H1 (cell line): ENCODE results near the gene SNAI1. TPM values are rescaled to one million over a fixed set of nuclear protein-coding genes. Genes with fewer than 3 reads are reported as not detected.
A peak's percentile ranks its signal among the peaks of the same experiment; 100 is the strongest.

ENCODE experiments used
- CTCF ChIA-PET: fragments of 300-600 bp; sonication (Branson Sonifier 250); formaldehyde crosslinking; loops from one replicate; lab custom pipeline; 2021; ENCODE audit not compliant: partially characterized antibody; lab: Charles Lee
- POLR2A ChIA-PET: fragments of 300-600 bp; sonication (Branson Sonifier 250); formaldehyde crosslinking; loops from one replicate; lab custom pipeline; 2021; ENCODE audit warnings: inconsistent platforms; ENCODE audit not compliant: partially characterized antibody; lab: Charles Lee
- DNase-seq, 2 experiments: peaks; one replicate each; pipeline versions ENCODE4 v3.0.0 to v3.0.0-alpha.2; 2010 to 2022; ENCODE audit warnings: low spot score in 2 of 2, low read depth in 1 of 2, mixed read lengths in 1 of 2
- FAIRE-seq: peaks from 2 replicates; lab custom pipeline; 2011; peaks lifted over from hg19 to GRCh38; lab: Jason Lieb, UNC
- H2AFZ ChIP-seq: 2 replicates; pipeline ENCODE4 v1.8.1; 2012; ENCODE audit warnings: low read length, inconsistent platforms
- H2AK5ac ChIP-seq: 2 replicates; pipeline ENCODE4 v1.6.1; 2013; ENCODE audit warnings: low read depth, low read length
- H2BK120ac ChIP-seq: replicated peaks from 2 replicates; pipeline ENCODE3; 2013; ENCODE audit warnings: low read depth, low read length, inconsistent platforms
- H2BK12ac ChIP-seq: 2 replicates; pipeline ENCODE4 v1.6.1; 2013; ENCODE audit warnings: low read depth, low read length
- H2BK15ac ChIP-seq: 2 replicates; pipeline ENCODE4 v1.6.1; 2013; ENCODE audit warnings: low read length
- H2BK20ac ChIP-seq: 2 replicates; pipeline ENCODE4 v1.6.1; 2013; ENCODE audit warnings: low read length
- H2BK5ac ChIP-seq: 2 replicates; pipeline ENCODE4 v1.6.1; 2013; ENCODE audit warnings: low read depth, low read length
- H3K14ac ChIP-seq: 2 replicates; pipeline ENCODE4 v1.6.1; 2013; ENCODE audit warnings: inconsistent platforms; ENCODE audit not compliant: insufficient read length
- H3K18ac ChIP-seq: 2 replicates; pipeline ENCODE4 v1.6.1; 2013; ENCODE audit warnings: low read length; ENCODE audit errors: extremely low read depth
- H3K23ac ChIP-seq: 2 replicates; pipeline ENCODE4 v1.6.1; 2013; ENCODE audit warnings: inconsistent platforms; ENCODE audit not compliant: insufficient read length
- H3K23me2 ChIP-seq: 2 replicates; pipeline ENCODE4 v1.6.1; 2013; ENCODE audit warnings: low read depth, low read length
- H3K27ac ChIP-seq: 2 replicates; pipeline ENCODE4 v1.6.1; 2011; ENCODE audit warnings: low read depth, low read length, inconsistent platforms
- H3K27me3 ChIP-seq, 4 experiments: replicated peaks in 1 of 4; 1 replicate in 1 of 4; 2 replicates in 3 of 4; pipeline versions ENCODE4 v1.6.1 to v1.8.1; 2011 to 2013; ENCODE audit warnings: low read length in 3 of 4, mild to moderate bottlenecking in 3 of 4, inconsistent platforms in 2 of 4, mixed read lengths in 2 of 4, moderate library complexity in 1 of 4; ENCODE audit not compliant: control insufficient read depth in 3 of 4, insufficient read depth in 3 of 4; ENCODE audit errors: extremely low read depth in 1 of 4
- H3K36me3 ChIP-seq, 4 experiments: 2 replicates each; pipeline versions ENCODE4 v1.6.1 to v1.8.1; 2011 to 2013; ENCODE audit warnings: mild to moderate bottlenecking in 4 of 4, low read length in 3 of 4, moderate library complexity in 2 of 4, control low read depth in 1 of 4, inconsistent platforms in 1 of 4; ENCODE audit not compliant: insufficient read depth in 4 of 4, control insufficient read depth in 2 of 4
- H3K4ac ChIP-seq: replicated peaks from 2 replicates; pipeline ENCODE3; 2013; ENCODE audit warnings: low read length, low read depth, mixed read lengths, inconsistent platforms; ENCODE audit not compliant: insufficient read length
- H3K4me1 ChIP-seq, 4 experiments: replicated peaks in 1 of 4; 1 replicate in 1 of 4; 2 replicates in 3 of 4; pipeline versions ENCODE4 v1.6.1 to v1.8.1; 2011 to 2013; ENCODE audit warnings: low read length in 3 of 4, inconsistent platforms in 2 of 4, mixed read lengths in 1 of 4; ENCODE audit not compliant: insufficient read depth in 4 of 4, control insufficient read depth in 3 of 4
- H3K4me2 ChIP-seq, 2 experiments: 2 replicates each; pipeline versions ENCODE4 v1.6.1 to v1.8.1; 2011 to 2013; ENCODE audit warnings: low read depth in 2 of 2, low read length in 2 of 2, control low read depth in 1 of 2, inconsistent platforms in 1 of 2, mild to moderate bottlenecking in 1 of 2; ENCODE audit not compliant: insufficient read depth in 1 of 2
- H3K4me3 ChIP-seq, 4 experiments: fragments of 200-600, 300-600 bp in 1 of 4; sonication (generic), shearing (Covaris generic), sonication (Bioruptor Twin) in 1 of 4; 2 replicates each; pipeline versions ENCODE4 v1.5.1 to v1.8.1; 2011 to 2016; ENCODE audit warnings: low read length in 4 of 4, low read depth in 3 of 4, control low read depth in 2 of 4, inconsistent platforms in 2 of 4, mild to moderate bottlenecking in 2 of 4, mixed read lengths in 1 of 4, moderate library complexity in 1 of 4; ENCODE audit not compliant: insufficient read depth in 2 of 4; ENCODE audit errors: extremely low read depth in 1 of 4
- H3K56ac ChIP-seq: replicated peaks from 2 replicates; pipeline ENCODE3; 2013; ENCODE audit warnings: low read depth, mild to moderate bottlenecking, mixed read lengths, low read length, inconsistent platforms; ENCODE audit not compliant: insufficient read length
- H3K79me1 ChIP-seq: 2 replicates; pipeline ENCODE4 v1.6.1; 2013; ENCODE audit warnings: low read depth, low read length, control low read depth
- H3K79me2 ChIP-seq, 2 experiments: 2 replicates each; pipeline versions ENCODE4 v1.6.1 to v1.8.1; 2012 to 2013; ENCODE audit warnings: low read length in 2 of 2, mild to moderate bottlenecking in 2 of 2, inconsistent platforms in 1 of 2; ENCODE audit not compliant: insufficient read depth in 2 of 2, control insufficient read depth in 1 of 2
- H3K9ac ChIP-seq, 4 experiments: replicated peaks in 1 of 4; 1 replicate in 1 of 4; 2 replicates in 3 of 4; pipeline versions ENCODE4 v1.6.1 to v1.8.1; 2011 to 2013; ENCODE audit warnings: low read depth in 3 of 4, low read length in 3 of 4, control low read depth in 2 of 4, mild to moderate bottlenecking in 2 of 4, moderate library complexity in 2 of 4, inconsistent platforms in 1 of 4; ENCODE audit errors: extremely low read depth in 1 of 4
- H3K9me3 ChIP-seq, 2 experiments: 2 replicates each; pipeline versions ENCODE4 v1.6.1 to v1.8.1; 2012 to 2013; ENCODE audit warnings: mild to moderate bottlenecking in 2 of 2, moderate library complexity in 2 of 2, control low read depth in 1 of 2, inconsistent platforms in 1 of 2, low read depth in 1 of 2, low read length in 1 of 2, mixed read lengths in 1 of 2; ENCODE audit not compliant: insufficient read depth in 2 of 2
- H4K20me1 ChIP-seq, 2 experiments: replicated peaks in 1 of 2; 2 replicates each; pipeline versions ENCODE3 to v1.8.1; 2011 to 2013; ENCODE audit warnings: inconsistent platforms in 2 of 2, low read length in 2 of 2, mild to moderate bottlenecking in 1 of 2; ENCODE audit not compliant: insufficient read depth in 2 of 2, control insufficient read depth in 1 of 2
- H4K5ac ChIP-seq: 2 replicates; pipeline ENCODE4 v1.6.1; 2013; ENCODE audit warnings: low read length, low read depth, mixed read lengths, inconsistent platforms; ENCODE audit not compliant: insufficient read length
- H4K8ac ChIP-seq: 2 replicates; pipeline ENCODE4 v1.8.0; 2013; ENCODE audit warnings: mild to moderate bottlenecking, moderate library complexity, low read length, inconsistent platforms; ENCODE audit not compliant: insufficient read depth; ENCODE audit errors: extremely low read depth
- H4K91ac ChIP-seq: replicated peaks from 2 replicates; pipeline ENCODE3; 2013; ENCODE audit warnings: low read length, mixed read lengths, inconsistent platforms; ENCODE audit not compliant: insufficient read length
- ASH2L ChIP-seq: fragments of 200-600, 300-600 bp; sonication (generic); IDR thresholded peaks from one replicate; pipeline ENCODE4 v1.7.1; 2017; ENCODE audit warnings: low read length
- CTCF ChIP-seq, 3 experiments: IDR thresholded peaks; 1 replicate in 2 of 3; 2 replicates in 1 of 3; pipeline versions ENCODE4 v1.5.1 to v1.6.1; 2011; ENCODE audit warnings: low read length in 3 of 3, mild to moderate bottlenecking in 3 of 3, inconsistent platforms in 2 of 3, low read depth in 1 of 3, moderate library complexity in 1 of 3; ENCODE audit not compliant: insufficient read depth in 1 of 3; ENCODE audit errors: control extremely low read depth in 1 of 3
- RFX5 ChIP-seq: IDR thresholded peaks from 2 replicates; pipeline ENCODE4 v1.6.1; 2011; ENCODE audit warnings: low read depth, low read length, improper control_type of control experiment, borderline replicate concordance
- RNF2 ChIP-seq: fragments of 200-900, 300-1000 bp; sonication (generic); IDR thresholded peaks from 2 replicates; pipeline ENCODE4 v1.7.1; 2016; ENCODE audit warnings: borderline replicate concordance, low read depth, mild to moderate bottlenecking, antibody characterized with exemption, low read length; ENCODE audit not compliant: poor library complexity, severe bottlenecking; ENCODE audit errors: missing control alignments
- SP1 ChIP-seq: IDR thresholded peaks from 2 replicates; pipeline ENCODE4 v1.6.1; 2011; ENCODE audit warnings: low read depth, low read length
- SUZ12 ChIP-seq: fragments of 200-600 bp; sonication (generic); IDR thresholded peaks from 2 replicates; pipeline ENCODE4 v1.6.1; 2012; ENCODE audit warnings: mild to moderate bottlenecking, inconsistent platforms, low read length, moderate library complexity, mixed read lengths
- TAF1 ChIP-seq: IDR thresholded peaks from 2 replicates; pipeline ENCODE4 v1.6.1; 2011; ENCODE audit warnings: mild to moderate bottlenecking, low read depth, low read length
- TCF12 ChIP-seq: IDR thresholded peaks from 2 replicates; pipeline ENCODE4 v1.6.1; 2011; ENCODE audit warnings: low read depth, mild to moderate bottlenecking, low read length
- YY1 ChIP-seq: IDR thresholded peaks from 2 replicates; pipeline ENCODE4 v1.6.1; 2011; ENCODE audit warnings: low read depth, mild to moderate bottlenecking, low read length
- WGBS, 2 experiments: shearing (Covaris generic) in 1 of 2; methylation state at CpG; one replicate each; pipeline versions ENCODE4 v1.1.6 to v1.1.7; 2013 to 2015; ENCODE audit warnings: low lambda C conversion rate in 2 of 2, mixed read lengths in 2 of 2, inconsistent platforms in 1 of 2, low coverage in 1 of 2, missing lambda C conversion rate in 1 of 2; ENCODE audit not compliant: insufficient replicate concordance in 2 of 2, insufficient coverage in 1 of 2, insufficient read length in 1 of 2; ENCODE audit errors: extremely low coverage in 1 of 2, missing lambda C conversion rate in 1 of 2; 5-methylcytosine and 5-hydroxymethylcytosine counted together
- polyA plus RNA-seq, 7 experiments: library from polyadenylated mRNA; depleted of rRNA in 3 of 7; stranded (reverse) in 5 of 7; unstranded in 2 of 7; fragments of >200 nt in 5 of 7; fragments of 200-250 nt in 2 of 7; gene quantifications; 1 replicate in 5 of 7; 2 replicates in 1 of 7; 4 replicates in 1 of 7; pipeline versions ENCODE4 v1.2.1 to v1.2.3, GENCODE V29; 2011 to 2013; ENCODE audit warnings: missing spikeins in 2 of 7, mixed read lengths in 2 of 7
- total RNA-seq: library from RNA; stranded (reverse); fragmentation: NEBNext Ultra II Directional; extraction: Animal tissue kit (Norgen Biotek cat#: 25700); gene quantifications from 2 replicates; pipeline ENCODE4 v1.2.1, GENCODE V29; 2021

SNAI1 gene
- total and polyA plus RNA-seq, 2 of the 8 experiments (the other 6 are each of a cell fraction or from before 2014, with no cell fraction given) = 6.5 to 8.0 TPM

- Histone ChIP-seq H4K5ac (no peak overlapping the region), H3K9me3 (no peaks in the 10 kb centered on the region), H2BK15ac (peak overlapping the region; percentile 36; the same call in 1 of the 2 replicates), H3K4ac (no peak overlapping the region), H3K27me3 (no peaks in the 10 kb centered on the region), H2BK20ac (no peak overlapping the region), H4K8ac (no peak overlapping the region), H3K27ac (no peak overlapping the region), H2AK5ac (no peak overlapping the region), H3K9ac (no peak overlapping the region), H3K56ac (no peak overlapping the region), H3K4me1 (peaks cover 0 to 2% (median under 1%) of the 10 kb centered on the region in 4 experiments; a peak in 2 of 7 replicates), H3K36me3 (no peaks in the 10 kb centered on the region), H3K79me1 (no peaks in the 10 kb centered on the region), H2BK120ac (no peak overlapping the region), H3K14ac (no peak overlapping the region), H3K4me2 (no peak overlapping the region), H4K20me1 (no peaks in the 10 kb centered on the region), H4K91ac (no peak overlapping the region), H3K79me2 (no peaks in the 10 kb centered on the region), H3K23ac (no peak overlapping the region), H2BK5ac (no peak overlapping the region), H2BK12ac (no peak overlapping the region), H2AFZ (no peak overlapping the region), H3K4me3 (no peak overlapping the region), H3K18ac (no peak overlapping the region), H3K23me2 (no peaks in the 10 kb centered on the region)
- CTCF ChIA-PET = interaction anchor here (0.8 to 3.9 kb wide), 29 partner anchors 9 to 209 kb away, joined by 3 to 22 read pairs (median 5); partner anchors contain the start of gene PEDS1
- FAIRE-seq = peak; percentile 72
- POLR2A ChIA-PET = interaction anchor here (1.0 to 2.0 kb wide), 6 partner anchors 9 to 104 kb away, joined by 3 to 8 read pairs (median 4); no protein-coding TSS in a partner anchor
- 67% methylated on average over 5 of the region's 5 CpGs; no CpG with 5 or more reads in 1 of the 2 experiments for WGBS, 2 experiments
- peak in 1 of 2 experiments; percentile 84 for DNase-seq
- TF ChIP-seq TCF12 (no peak), SUZ12 (no peak), TAF1 (no peak), YY1 (peak; percentile 80), ASH2L (no peak), RNF2 (no peak), RFX5 (no peak), CTCF (IDR thresholded peaks at IDR 0.05; ENCODE audit: control extremely low read depth in 1 of 3, insufficient read depth in 1 of 3, low read depth in 1 of 3, low read length in 3 of 3) (peak; percentile 74 to 92 (median 88)), SP1 (no peak)
Measured at GRCh38 chr20:49964964-49965780, 17.6 kb upstream of the SNAI1 start.
